Keratinocyte (primary cell): ENCODE results near the gene BRAT1. TPM values are rescaled to one million over a fixed set of nuclear protein-coding genes. Genes with fewer than 3 reads are reported as not detected.

Experiments
- DNase-seq: peaks from one replicate; pipeline ENCODE4 v3.0.0-alpha.2; 2011; ENCODE audit warnings: low read depth, missing footprints, low spot score
- FAIRE-seq: peaks from 2 replicates; lab custom pipeline; 2011; peaks lifted over from hg19 to GRCh38; lab: Jason Lieb, UNC
- H2AFZ ChIP-seq: 2 replicates; pipeline ENCODE4 v1.6.0; 2012; ENCODE audit warnings: low read length, control low read depth, inconsistent platforms; ENCODE audit not compliant: control insufficient read depth
- H3K27ac ChIP-seq: 2 replicates; pipeline ENCODE4 v1.5.1; 2011; ENCODE audit warnings: low read length; ENCODE audit not compliant: control insufficient read depth, insufficient read depth
- H3K27me3 ChIP-seq: 3 replicates; pipeline ENCODE4 v1.6.0; 2011; ENCODE audit warnings: low read length; ENCODE audit not compliant: control insufficient read depth, insufficient read depth; ENCODE audit errors: extremely low read depth
- H3K36me3 ChIP-seq, 2 experiments: 2 replicates in 1 of 2; 3 replicates in 1 of 2; pipeline ENCODE4 v1.5.1; 2011; ENCODE audit warnings: low read length in 2 of 2, mild to moderate bottlenecking in 1 of 2; ENCODE audit not compliant: control insufficient read depth in 2 of 2, insufficient read depth in 2 of 2; ENCODE audit errors: extremely low read depth in 1 of 2
- H3K4me1 ChIP-seq: 3 replicates; pipeline ENCODE4 v1.5.1; 2011; ENCODE audit warnings: low read length; ENCODE audit not compliant: control insufficient read depth, insufficient read depth; ENCODE audit errors: extremely low read depth
- H3K4me2 ChIP-seq: 3 replicates; pipeline ENCODE4 v1.6.0; 2011; ENCODE audit warnings: low read depth, low read length; ENCODE audit not compliant: control insufficient read depth, insufficient read depth; ENCODE audit errors: extremely low read depth
- H3K4me3 ChIP-seq, 3 experiments: fragments of 200-600 bp in 1 of 3; sonication (generic) in 1 of 3; 2 replicates in 2 of 3; 3 replicates in 1 of 3; pipeline ENCODE4 v1.5.1; 2011 to 2016; ENCODE audit warnings: low read length in 3 of 3, mild to moderate bottlenecking in 3 of 3, control low read depth in 2 of 3, inconsistent platforms in 1 of 3, low read depth in 1 of 3, mixed read lengths in 1 of 3, mixed run types in 1 of 3, moderate library complexity in 1 of 3; ENCODE audit not compliant: control insufficient read depth in 2 of 3, insufficient read depth in 2 of 3; ENCODE audit errors: extremely low read depth in 1 of 3
- H3K79me2 ChIP-seq: 2 replicates; pipeline ENCODE4 v1.6.0; 2012; ENCODE audit warnings: low read length; ENCODE audit not compliant: control insufficient read depth, insufficient read depth
- H3K9ac ChIP-seq: 3 replicates; pipeline ENCODE4 v1.6.0; 2011; ENCODE audit warnings: low read length; ENCODE audit not compliant: control insufficient read depth, insufficient read depth; ENCODE audit errors: extremely low read depth
- H3K9me1 ChIP-seq: 3 replicates; pipeline ENCODE4 v1.6.0; 2011; ENCODE audit warnings: low read length; ENCODE audit not compliant: control insufficient read depth, insufficient read depth; ENCODE audit errors: extremely low read depth
- H3K9me3 ChIP-seq: 2 replicates; pipeline ENCODE4 v1.5.1; 2012; ENCODE audit warnings: low read depth, low read length; ENCODE audit not compliant: control insufficient read depth
- H4K20me1 ChIP-seq: 3 replicates; pipeline ENCODE4 v1.6.0; 2011; ENCODE audit warnings: low read length; ENCODE audit not compliant: control insufficient read depth, insufficient read depth; ENCODE audit errors: extremely low read depth
- CTCF ChIP-seq, 3 experiments: IDR thresholded peaks in 1 of 3; conservative IDR thresholded peaks in 1 of 3; optimal IDR thresholded peaks in 1 of 3; 2 replicates in 2 of 3; 3 replicates in 1 of 3; pipeline versions ENCODE3 to v1.5.1; 2011; ENCODE audit warnings: low read length in 3 of 3, mild to moderate bottlenecking in 3 of 3, moderate library complexity in 2 of 3, control low read depth in 1 of 3, inconsistent platforms in 1 of 3; ENCODE audit not compliant: insufficient read depth in 2 of 3; ENCODE audit errors: extremely low read depth in 1 of 3
- EZH2 ChIP-seq: IDR thresholded peaks from one replicate; pipeline ENCODE4 v1.6.1; 2012; ENCODE audit warnings: inconsistent platforms, mild to moderate bottlenecking, low read length, moderate library complexity
- dilution Hi-C: fragments of 300-500 bp; cut with MboI; formaldehyde crosslinking; loops from one replicate; pipeline ENCODE4 v1.7.0; 2020; ENCODE audit warnings: low sequenced_read_pairs; ENCODE audit not compliant: extremely low pct_ligation_motif_present
- polyA plus RNA-seq, 5 experiments: library from polyadenylated mRNA; depleted of rRNA in 3 of 5; stranded (reverse) in 3 of 5; stranded (forward) in 1 of 5; unstranded in 1 of 5; fragments of >200 nt; gene quantifications; 1 replicate in 1 of 5; 2 replicates in 3 of 5; 3 replicates in 1 of 5; pipeline versions ENCODE4 v1.2.1 to v1.2.3, GENCODE V29; 2011 to 2012; ENCODE audit warnings: missing spikeins in 2 of 5, low read depth in 1 of 5, low replicate concordance in 1 of 5

The BRAT1 gene
- polyA plus RNA-seq, 1 donor (not counting 4 experiments of a cell fraction or from before 2014, with no cell fraction given) = 6.4 TPM

DNA sequence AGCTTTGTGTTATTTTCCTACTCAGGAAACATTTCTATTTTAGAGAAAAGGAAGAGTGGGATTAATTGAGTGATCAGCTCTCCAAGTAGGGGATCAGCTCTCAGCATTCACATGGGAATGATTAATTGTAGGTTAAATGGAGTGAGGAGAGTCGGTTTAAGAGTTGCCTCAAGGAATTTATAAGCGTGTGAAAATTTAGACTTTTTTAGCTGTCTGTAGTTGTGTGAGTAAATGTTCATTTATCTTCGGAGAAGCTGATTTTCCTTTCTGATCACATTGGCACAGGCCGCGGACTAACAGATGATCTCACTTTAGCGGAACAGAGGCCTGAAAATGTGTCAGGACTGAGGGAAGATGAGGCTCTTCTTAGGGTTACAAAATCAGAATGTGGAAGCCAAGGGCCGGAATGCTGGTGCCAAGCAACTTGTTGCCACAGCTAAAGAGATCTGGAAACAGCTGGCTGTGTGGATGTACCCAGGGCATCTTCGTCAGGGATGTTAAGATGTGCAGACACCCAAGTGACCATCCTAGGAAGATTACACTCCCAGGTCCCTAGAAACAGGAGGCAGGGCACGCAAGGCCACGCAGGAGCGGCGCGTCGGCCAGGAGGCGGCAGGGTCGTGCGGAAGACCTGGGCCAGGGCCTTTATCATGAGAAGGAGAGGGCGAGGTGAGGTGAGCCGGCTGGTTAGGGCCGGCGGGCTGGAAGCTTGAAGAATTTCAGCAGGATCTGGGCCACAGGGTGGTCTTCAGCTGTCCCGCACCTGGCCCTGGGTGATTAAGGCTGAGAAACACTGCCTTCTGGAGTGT, 41.3 kb upstream of the BRAT1 start:
- Histone ChIP-seq H3K4me3 (no peak overlapping the region), H3K36me3 (peaks cover 24 to 26% of the 10 kb centered on the region in 2 experiments), H3K27me3 (no peaks in the 10 kb centered on the region), H4K20me1 (no peaks in the 10 kb centered on the region), H3K4me1 (no peaks in the 10 kb centered on the region), H3K9ac (no peak overlapping the region), H3K4me2 (no peak overlapping the region), H3K9me1 (no peaks in the 10 kb centered on the region), H3K27ac (no peak overlapping the region), H2AFZ (no peak overlapping the region), H3K9me3 (no peaks in the 10 kb centered on the region), H3K79me2 (no peaks in the 10 kb centered on the region)
- DNase-seq (no peak), FAIRE-seq (no peak)
- dilution Hi-C loops = no loop called here
- TF ChIP-seq CTCF (optimal IDR thresholded peaks at IDR 0.05 in 1 of 3, IDR thresholded peaks at IDR 0.05 in 1 of 3, conservative IDR thresholded peaks at IDR 0.05 in 1 of 3; ENCODE audit: extremely low read depth in 1 of 3, insufficient read depth in 2 of 3, low read length in 3 of 3) (no peak), EZH2 (no peak)

- peaks cover 21 to 23% of the 10 kb centered on the region in 2 experiments for H3K36me3 ChIP-seq
- no peak for DNase-seq
- dilution Hi-C loops = no loop called here
- H3K9ac ChIP-seq = no peak overlapping the region
- TF ChIP-seq EZH2 (no peak), CTCF (optimal IDR thresholded peaks at IDR 0.05 in 1 of 3, IDR thresholded peaks at IDR 0.05 in 1 of 3, conservative IDR thresholded peaks at IDR 0.05 in 1 of 3; ENCODE audit: extremely low read depth in 1 of 3, insufficient read depth in 2 of 3, low read length in 3 of 3) (no peak)
- H3K27ac ChIP-seq = no peak overlapping the region
- H3K4me3 ChIP-seq = no peak overlapping the region
- no peak for FAIRE-seq
- H3K4me2 ChIP-seq = no peak overlapping the region
- no peak overlapping the region for H2AFZ ChIP-seq
- H3K9me1 ChIP-seq = no peaks in the 10 kb centered on the region
- H3K27me3 ChIP-seq = no peaks in the 10 kb centered on the region
- no peaks in the 10 kb centered on the region for H3K4me1 ChIP-seq
- H3K79me2 ChIP-seq = no peaks in the 10 kb centered on the region
- no peaks in the 10 kb centered on the region for H3K9me3 ChIP-seq
- H4K20me1 ChIP-seq = no peaks in the 10 kb centered on the region
Observed at GRCh38 chr7:2595258-2595860, 40.0 kb upstream of the BRAT1 start.
